ENCODE measurements around the gene FGGY. TPM values are rescaled to one million over a fixed set of nuclear protein-coding genes. Genes with fewer than 3 reads are reported as not detected.
"Not testable (repeated sequence)": the region's sequence is repeated elsewhere in the genome, so short reads cannot be mapped to it uniquely, and the experiment has no call there.

The FGGY gene
- total and polyA plus RNA-seq, 4 donors = 16.0 to 67.0 (median 43.4) TPM

DNA sequence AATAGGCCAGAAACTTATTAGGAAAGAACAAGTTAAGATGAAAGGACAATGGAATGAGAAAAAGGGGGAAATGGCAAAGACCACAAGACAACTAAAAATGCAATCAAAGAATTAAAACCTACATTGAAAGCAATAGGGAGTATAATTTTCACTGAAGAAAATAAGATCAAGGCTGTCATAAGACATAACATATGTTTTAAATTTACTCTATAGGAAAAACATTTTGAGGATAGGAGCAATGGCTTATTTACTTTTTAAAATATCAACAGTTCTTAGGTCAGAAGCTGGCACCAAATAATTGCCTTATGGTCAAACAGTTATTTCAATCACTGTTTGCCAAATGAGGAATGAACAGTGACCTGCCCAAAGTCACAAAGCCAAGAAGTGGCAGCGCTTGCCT lies 346.6 kb downstream of the FGGY start (continued):
- TF ChIP-seq, protein P1, sequence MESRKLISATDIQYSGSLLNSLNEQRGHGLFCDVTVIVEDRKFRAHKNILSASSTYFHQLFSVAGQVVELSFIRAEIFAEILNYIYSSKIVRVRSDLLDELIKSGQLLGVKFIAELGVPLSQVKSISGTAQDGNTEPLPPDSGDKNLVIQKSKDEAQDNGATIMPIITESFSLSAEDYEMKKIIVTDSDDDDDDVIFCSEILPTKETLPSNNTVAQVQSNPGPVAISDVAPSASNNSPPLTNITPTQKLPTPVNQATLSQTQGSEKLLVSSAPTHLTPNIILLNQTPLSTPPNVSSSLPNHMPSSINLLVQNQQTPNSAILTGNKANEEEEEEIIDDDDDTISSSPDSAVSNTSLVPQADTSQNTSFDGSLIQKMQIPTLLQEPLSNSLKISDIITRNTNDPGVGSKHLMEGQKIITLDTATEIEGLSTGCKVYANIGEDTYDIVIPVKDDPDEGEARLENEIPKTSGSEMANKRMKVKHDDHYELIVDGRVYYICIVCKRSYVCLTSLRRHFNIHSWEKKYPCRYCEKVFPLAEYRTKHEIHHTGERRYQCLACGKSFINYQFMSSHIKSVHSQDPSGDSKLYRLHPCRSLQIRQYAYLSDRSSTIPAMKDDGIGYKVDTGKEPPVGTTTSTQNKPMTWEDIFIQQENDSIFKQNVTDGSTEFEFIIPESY (IDR thresholded peaks at IDR 0.05) = no peak
- TF ChIP-seq TAF1 (conservative IDR thresholded peaks at IDR 0.05) (no peak), RXRA (IDR thresholded peaks at IDR 0.05) (no peak), FOXA1 (IDR thresholded peaks at IDR 0.05) (no peak), EGR1 (IDR thresholded peaks at IDR 0.05; ENCODE audit: low read depth in 2 of 2) (no peak), FOXA2 (IDR thresholded peaks at IDR 0.05) (no peak), RAD21 (IDR thresholded peaks at IDR 0.05) (no peak), HNF4A (conservative IDR thresholded peaks at IDR 0.05) (no peak), GABPA (IDR thresholded peaks at IDR 0.05 in 1 of 2, conservative IDR thresholded peaks at IDR 0.05 in 1 of 2) (no peak)
- TF ChIP-seq, protein P2, sequence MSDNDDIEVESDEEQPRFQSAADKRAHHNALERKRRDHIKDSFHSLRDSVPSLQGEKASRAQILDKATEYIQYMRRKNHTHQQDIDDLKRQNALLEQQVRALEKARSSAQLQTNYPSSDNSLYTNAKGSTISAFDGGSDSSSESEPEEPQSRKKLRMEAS (IDR thresholded peaks at IDR 0.05) = no peak

DNA sequence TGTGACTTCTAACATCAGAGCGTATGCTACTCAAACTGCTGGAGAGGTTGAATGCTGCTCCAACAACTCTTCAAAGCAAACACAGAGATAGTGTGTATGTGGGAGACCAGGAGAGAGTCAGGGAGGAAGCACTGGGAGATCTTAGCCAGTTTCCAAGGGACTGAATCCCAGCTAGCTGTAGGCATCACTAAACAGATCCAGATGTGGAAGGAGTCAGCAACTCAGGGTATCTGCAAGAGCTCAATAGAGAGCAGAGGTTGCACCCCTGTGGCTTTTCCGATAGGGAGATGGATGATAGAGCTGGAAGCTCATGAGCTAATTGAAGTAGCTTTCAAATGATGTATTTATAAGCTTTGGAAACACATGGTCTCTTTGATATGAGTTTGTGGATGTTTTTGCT lies 349.0 kb downstream of the FGGY start:
- H3K27me3 ChIP-seq (ENCODE audit: control insufficient read depth in 4 of 4, insufficient read depth in 4 of 4, low read length in 3 of 4) = no peaks in the 10 kb centered on the region
- H3K4me3 ChIP-seq (ENCODE audit: low read depth in 1 of 3, low read length in 3 of 3) = no peak overlapping the region
- WGBS = 95% methylated on average over 2 of the region's 2 CpGs
- no peak overlapping the region for H3K9ac ChIP-seq (ENCODE audit: low read depth in 1 of 2, low read length in 2 of 2)
- DNase-seq (ENCODE audit: low spot score) = no peak
- H3K36me3 ChIP-seq (ENCODE audit: control insufficient read depth in 4 of 4, insufficient read depth in 3 of 4, low read depth in 1 of 4, low read length in 3 of 4) = peaks cover 0 to 8% (median 1%) of the 10 kb centered on the region in 4 donors
- no peaks in the 10 kb centered on the region for H3K4me1 ChIP-seq (ENCODE audit: control insufficient read depth in 4 of 4, insufficient read depth in 4 of 4, low read length in 3 of 4)
- no peak for TF ChIP-seq RXRA (IDR thresholded peaks at IDR 0.05)
- no peak for TF ChIP-seq NR2F2 (IDR thresholded peaks at IDR 0.05)
- TF ChIP-seq FOXA2 (IDR thresholded peaks at IDR 0.05) = no peak
- no peak for TF ChIP-seq TAF1 (conservative IDR thresholded peaks at IDR 0.05)
- no peak for TF ChIP-seq JUND (IDR thresholded peaks at IDR 0.05)
- no peak for TF ChIP-seq FOXA1 (IDR thresholded peaks at IDR 0.05)
- TF ChIP-seq, protein P3, sequence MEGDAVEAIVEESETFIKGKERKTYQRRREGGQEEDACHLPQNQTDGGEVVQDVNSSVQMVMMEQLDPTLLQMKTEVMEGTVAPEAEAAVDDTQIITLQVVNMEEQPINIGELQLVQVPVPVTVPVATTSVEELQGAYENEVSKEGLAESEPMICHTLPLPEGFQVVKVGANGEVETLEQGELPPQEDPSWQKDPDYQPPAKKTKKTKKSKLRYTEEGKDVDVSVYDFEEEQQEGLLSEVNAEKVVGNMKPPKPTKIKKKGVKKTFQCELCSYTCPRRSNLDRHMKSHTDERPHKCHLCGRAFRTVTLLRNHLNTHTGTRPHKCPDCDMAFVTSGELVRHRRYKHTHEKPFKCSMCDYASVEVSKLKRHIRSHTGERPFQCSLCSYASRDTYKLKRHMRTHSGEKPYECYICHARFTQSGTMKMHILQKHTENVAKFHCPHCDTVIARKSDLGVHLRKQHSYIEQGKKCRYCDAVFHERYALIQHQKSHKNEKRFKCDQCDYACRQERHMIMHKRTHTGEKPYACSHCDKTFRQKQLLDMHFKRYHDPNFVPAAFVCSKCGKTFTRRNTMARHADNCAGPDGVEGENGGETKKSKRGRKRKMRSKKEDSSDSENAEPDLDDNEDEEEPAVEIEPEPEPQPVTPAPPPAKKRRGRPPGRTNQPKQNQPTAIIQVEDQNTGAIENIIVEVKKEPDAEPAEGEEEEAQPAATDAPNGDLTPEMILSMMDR (IDR thresholded peaks at IDR 0.05; ENCODE audit: low read depth, low read length, missing input control) = no peak
- no peaks in the 10 kb centered on the region for H3K9me3 ChIP-seq (ENCODE audit: control insufficient read depth in 4 of 4, low read length in 3 of 4)
- H3K27ac ChIP-seq (ENCODE audit: low read depth in 1 of 2, low read length in 2 of 2) = no peak overlapping the region

DNA sequence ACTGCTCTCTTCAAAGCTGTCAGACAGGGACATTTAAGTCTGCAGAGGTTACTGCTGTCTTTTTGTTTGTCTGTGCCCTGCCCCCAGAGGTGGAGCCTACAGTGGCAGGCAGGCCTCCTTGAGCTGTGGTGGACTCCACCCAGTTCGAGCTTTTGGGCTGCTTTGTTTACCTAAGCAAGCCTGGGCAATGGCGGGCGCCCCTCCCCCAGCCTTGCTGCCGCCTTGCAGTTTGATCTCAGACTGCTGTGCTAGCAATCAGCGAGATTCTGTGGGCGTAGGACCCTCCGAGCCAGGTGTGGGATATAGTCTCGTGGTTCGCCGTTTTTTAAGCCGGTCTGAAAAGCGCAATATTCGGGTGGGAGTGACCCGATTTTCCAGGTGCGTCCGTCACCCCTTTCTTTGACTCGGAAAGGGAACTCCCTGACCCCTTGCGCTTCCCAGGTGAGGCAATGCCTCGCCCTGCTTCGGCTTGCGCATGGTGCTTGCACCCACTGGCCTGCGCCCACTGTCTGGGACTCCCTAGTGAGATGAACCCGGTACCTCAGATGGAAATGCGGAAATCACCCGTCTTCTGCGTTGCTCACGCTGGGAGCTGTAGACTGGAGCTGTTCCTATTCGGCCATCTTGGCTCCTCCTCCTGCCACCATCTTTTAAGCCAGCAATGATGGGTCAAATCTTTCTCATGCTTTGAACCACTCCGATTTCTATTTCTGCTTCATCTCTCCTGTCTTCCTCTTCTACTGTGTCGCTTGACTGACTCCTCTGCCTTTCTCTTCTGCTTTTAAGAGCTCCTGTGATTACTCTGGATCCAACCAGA lies 356.5 kb downstream of the FGGY start:
- H3K27ac ChIP-seq (ENCODE audit: low read depth in 1 of 2, low read length in 2 of 2); H3K4me3 ChIP-seq (ENCODE audit: low read depth in 1 of 3, low read length in 3 of 3); H3K9ac ChIP-seq (ENCODE audit: low read depth in 1 of 2, low read length in 2 of 2); DNase-seq (ENCODE audit: low spot score); H3K36me3 ChIP-seq (ENCODE audit: control insufficient read depth in 4 of 4, insufficient read depth in 3 of 4, low read depth in 1 of 4, low read length in 3 of 4); H3K4me1 ChIP-seq (ENCODE audit: control insufficient read depth in 4 of 4, insufficient read depth in 4 of 4, low read length in 3 of 4); H3K27me3 ChIP-seq (ENCODE audit: control insufficient read depth in 4 of 4, insufficient read depth in 4 of 4, low read length in 3 of 4); H3K9me3 ChIP-seq (ENCODE audit: control insufficient read depth in 4 of 4, low read length in 3 of 4): not testable (repeated sequence)
- 92% methylated on average over 26 of the region's 30 CpGs for WGBS

All from liver (tissue), 9 donors.